NK-92 (cell line): ENCODE results near the gene ADTRP.
"Not testable (repeated sequence)": the region's sequence is repeated elsewhere in the genome, so short reads cannot be mapped to it uniquely, and the experiment has no call there.

Experiments
- DNase-seq: peaks from one replicate; lab custom pipeline; 2025; ENCODE audit not compliant: unreplicated experiment; lab: John Stamatoyannopoulos, UW

ADTRP gene

DNA sequence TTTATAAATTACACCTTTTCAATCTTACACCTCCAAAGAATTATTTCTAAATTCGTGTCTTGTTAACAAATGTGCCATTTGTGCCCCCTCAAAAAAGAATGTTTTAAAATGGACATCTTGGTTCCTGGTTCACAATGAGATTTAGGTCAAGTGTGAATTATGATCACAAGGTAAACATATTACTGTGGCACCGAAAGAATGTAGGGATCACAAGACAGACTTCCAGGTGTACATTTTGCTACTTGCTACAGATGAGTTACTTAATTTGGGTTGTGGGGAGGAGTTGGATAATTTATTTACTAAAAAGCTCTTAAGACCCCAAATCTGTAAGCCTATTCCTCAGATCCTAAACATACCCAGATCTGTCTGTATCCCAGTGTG, 25.0 kb upstream of the ADTRP start:
- DNase-seq = no peak

DNA sequence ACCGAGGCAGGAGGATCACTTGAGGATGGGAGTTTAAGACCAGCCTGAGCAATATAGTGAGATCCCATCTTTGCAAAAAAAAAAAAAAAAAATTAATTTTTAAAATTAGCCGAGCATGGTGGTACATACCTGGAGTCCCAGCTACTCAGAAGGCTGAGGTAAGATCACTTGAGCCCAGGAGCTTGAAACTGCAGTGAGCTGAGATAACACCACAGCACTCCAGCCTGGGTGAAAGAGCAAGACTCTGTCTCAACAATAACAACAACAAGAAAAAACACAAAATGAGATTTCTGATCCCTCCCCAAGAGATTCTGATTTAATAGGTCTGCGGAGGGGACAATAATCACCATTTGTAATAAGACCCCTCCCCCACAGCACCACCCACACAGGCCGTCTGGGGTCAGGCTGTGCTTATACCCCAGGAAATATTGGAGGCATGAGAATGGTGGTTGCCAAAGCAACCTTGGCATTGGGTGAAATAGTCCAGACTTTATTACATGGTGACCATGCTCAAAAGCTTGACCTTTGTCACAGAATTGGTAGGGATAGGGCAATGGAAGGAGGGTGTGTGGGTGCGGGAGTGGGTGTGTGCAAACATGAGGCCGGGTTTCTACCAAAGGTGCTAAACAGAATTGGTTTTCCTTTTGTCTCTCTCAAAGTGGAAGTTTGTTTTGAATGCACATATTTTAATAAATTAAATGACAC, 24.4 kb upstream of the ADTRP start:
- DNase-seq = no peak

DNA sequence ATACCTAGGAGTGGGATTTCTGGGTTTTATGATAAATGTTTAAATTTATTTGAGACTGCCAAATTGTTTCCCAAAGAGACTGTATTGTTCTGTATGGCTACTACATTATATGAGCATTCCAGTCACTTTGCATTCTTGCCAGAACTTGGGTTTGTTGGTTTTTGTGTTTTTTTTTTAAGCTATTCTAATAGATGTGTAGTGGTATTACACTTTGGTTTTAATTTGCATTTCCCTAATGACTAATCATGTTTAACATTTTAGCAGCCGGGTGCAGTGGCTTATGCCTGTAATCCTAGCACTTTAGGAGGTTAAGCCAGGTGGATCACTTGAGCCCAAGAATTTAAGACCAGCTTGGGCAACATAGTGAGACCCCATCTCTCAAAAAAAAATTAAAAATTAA, 21.9 kb upstream of the ADTRP start:
- not testable (repeated sequence) for DNase-seq

DNA sequence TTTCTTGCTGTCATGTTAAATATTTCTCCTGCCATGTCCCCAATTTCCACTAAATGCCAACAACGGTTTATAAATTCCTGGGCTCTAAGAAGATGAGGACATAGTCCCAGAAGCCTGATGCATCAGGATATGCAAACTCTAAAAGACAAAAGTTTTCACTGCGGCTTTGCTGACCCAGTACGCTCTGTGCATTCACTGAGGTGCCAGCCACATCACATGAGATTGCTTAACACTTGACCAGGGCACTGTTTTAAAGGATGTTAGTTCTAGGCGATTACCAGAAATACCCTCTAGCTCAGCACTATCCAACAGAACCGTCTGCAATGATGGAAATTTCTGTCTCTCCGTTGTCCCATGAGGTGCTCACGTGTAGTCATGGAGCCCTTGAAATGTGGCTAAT, 19.9 kb upstream of the ADTRP start:
- no peak for DNase-seq

GRCh38 chr6:11798096-11798495, 19.5 kb upstream of the ADTRP start:
- DNase-seq = no peak

DNA sequence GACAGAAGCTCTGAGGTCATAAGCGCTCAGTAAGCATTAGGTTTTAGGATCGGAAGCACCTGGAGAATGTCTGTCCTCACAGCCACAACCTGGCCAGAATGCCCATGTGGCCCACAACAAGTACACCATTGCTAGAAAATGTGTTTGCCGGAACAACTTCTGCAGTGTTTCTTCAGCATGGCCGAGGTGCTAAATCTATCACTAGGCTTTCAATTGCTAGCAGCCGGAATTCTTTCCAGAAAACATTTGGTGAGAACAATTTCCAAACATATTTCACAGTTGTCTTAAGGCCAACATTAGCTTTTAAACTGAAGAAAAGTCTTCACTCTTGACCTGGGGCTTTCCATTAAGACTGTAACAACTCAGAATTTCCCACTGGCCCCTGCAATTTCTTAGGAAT, 18.2 kb upstream of the ADTRP start:
- no peak for DNase-seq

GRCh38 chr6:11795403-11795802, 16.8 kb upstream of the ADTRP start:
- no peak for DNase-seq

DNA sequence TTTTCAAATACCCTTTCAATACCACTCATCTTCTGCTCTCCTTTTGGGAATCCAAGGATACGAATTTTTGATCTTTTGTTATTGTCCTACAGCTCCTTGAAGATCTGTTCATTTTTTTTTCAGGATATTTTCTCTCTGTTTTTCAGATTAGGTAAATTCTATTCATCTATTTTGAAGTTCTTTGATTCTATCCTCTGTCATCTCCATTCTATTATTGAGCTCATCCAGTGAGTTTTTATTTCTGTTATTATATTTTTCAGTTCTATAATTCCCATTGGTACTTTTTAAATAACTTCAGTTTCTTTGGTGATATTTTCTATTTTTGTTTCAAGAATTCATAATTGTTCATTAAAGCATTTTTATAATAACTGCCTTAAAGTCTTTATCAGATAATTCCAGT, 14.7 kb upstream of the ADTRP start:
- no peak for DNase-seq

GRCh38 chr6:11791354-11792107, 12.9 kb upstream of the ADTRP start:
- no peak for DNase-seq

GRCh38 chr6:11789744-11790143, 11.1 kb upstream of the ADTRP start:
- no peak for DNase-seq

GRCh38 chr6:11788043-11788442, 9.4 kb upstream of the ADTRP start:
- no peak for DNase-seq

DNA sequence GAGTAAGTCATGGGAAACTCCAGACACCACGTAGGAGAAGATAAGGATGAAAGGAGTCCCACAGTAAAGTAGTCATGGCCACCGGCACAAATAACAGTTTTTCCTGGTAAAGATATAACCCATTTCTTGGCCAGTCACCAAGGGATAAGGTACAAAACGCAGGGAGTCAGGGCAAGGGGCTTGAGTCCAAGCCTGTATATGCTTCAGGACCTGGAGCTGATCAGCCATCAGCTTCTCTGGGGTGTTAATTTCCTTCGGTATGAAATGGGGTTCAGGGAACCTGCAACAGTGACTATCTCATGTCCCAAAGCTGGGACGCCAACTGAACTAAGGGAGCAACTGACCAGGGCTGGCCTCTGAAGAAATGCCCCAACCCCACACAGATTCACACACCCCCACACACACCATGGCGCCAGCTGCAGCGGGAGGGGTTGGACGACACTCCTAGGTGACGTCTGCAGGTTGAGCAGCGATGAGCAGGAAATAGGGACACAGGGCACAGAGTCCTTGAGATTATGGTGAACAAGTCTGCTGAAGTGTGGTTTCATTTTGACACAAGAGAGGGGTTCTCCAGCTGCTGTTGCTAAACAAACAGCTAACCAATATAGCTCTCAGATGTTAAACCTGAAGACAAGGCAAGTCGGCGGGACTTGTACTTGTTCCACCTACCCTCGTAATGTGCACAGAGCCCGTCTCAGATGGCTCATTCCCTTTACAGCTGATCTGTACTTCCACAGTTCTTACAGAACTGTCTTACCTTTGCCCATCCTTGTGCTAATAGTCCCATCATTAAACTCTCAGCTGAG, 7.4 kb upstream of the ADTRP start:
- DNase-seq = no peak

DNA sequence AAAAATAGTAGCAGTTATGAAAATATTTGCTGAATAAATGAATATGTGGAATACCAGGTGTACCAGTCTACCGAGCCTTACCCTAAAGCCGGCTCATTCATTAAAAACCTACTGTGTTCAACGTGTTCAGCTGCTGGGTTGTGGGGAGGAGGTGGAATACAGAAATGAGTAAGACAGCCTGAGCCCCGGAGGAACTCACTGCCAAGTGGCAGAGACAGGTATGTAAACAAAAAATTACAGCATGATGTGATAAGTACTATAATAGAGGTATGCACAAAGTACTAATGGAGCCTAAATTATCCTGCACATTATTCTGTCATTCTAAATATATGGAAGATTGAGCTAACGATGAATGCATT, 6.8 kb upstream of the ADTRP start:
- DNase-seq = no peak

DNA sequence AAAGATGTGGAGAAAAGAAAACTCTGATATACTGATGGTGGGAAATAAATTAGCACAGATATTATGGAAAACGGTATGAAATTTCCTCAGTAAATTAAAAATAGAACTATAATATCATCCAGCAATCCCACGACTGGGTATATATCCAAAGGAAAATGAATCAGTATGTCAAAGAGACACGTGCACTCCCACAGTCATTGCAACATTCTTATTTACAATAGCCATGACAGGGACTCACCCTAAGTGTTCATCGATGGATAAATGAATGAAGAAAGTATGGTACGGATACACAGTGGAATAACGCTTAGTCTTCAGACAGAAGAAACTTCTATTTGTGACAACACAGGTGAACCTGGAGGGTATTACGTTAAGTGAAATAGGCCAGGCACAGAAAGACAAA, 5.7 kb upstream of the ADTRP start:
- DNase-seq = no peak

- DNase-seq = no peak
Measured at GRCh38 chr6:11783524-11784064, 5.0 kb upstream of the ADTRP start.

GRCh38 chr6:11782524-11782923, 3.9 kb upstream of the ADTRP start:
- no peak for DNase-seq

- DNase-seq = no peak
Measured at GRCh38 chr6:11780097-11780428, 1.5 kb upstream of the ADTRP start.

DNA sequence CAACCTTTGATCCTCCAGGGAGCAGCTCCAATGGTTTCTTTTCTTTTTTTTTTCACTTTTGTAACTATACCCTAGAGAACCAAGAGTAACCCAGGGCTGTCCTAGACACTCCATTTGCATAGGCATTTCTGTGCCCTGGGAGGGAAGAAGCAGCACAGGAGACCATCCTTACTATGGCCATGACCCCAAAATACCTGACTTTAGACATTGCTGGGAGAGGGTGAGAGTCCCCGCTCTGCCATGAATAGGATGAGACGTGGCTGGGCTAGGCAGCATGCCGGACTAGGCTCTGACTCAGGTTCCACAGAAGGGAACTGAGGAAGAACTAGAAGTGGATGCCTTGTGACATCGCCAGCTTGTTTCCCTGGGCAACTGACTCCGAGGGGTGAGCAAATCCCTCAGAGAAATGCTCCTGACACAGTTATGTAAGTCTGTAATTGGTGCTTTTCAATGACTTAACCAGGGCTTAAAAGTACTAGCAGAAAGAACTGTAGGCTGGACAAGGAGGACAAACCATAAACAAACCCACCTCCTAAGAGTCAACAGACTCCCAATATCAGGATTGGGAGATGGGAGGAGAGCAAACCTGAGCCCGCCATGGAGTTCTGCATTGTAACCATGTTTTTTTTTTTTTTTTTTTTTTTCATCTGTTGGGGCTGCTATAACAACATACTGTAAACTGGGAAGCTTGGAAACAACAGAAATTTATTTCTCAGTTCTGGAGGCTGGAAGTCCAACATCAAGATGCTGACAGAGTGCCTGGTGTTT, 910 bp upstream of the ADTRP start:
- no peak for DNase-seq

DNA sequence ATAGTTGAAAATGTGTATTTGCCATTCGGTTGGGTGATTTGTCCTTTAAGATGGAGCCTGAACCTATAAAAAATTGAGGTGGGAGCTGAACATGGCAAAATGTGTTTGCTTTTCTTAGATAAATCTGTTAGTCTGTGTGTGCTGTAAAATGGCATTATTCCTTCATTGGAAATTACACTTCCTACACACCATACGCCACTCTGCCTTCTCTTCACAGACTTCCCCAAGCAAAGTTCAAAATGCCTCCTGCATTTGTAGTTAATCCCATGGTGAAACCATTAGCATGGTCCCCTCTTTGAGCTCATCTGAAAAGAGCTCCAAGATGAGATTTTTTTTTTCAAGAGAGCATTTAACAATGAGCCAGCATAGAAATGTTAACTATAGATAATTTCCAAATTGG, 567 bp downstream of the ADTRP start:
- DNase-seq = no peak

DNA sequence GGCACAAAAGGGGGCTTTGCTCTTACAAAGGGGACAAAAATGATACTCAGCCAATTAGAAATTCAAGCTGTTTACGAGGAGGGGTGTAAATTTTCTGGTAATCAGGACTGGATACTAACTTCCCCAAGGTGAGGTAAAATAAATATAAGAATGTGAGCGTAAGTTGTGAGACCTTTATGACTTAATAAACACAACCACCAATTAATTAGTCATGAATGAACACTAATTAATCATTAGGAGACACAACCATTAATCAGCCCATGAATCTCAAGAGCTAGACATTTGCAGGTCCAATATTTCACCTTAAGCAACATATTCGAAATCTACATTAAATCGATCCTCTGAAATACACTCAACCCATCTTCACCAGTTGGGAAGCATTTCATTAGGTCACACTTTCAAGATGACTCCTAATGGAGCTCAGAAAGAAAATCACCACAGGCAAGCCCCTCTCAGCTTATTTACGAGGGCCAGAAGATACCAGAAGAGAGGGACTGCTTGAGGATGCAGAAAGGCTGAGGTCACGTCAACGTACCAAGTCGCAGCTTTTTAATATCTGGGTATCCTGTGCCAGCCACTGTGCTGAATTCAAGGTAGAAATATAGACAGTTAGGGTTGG, 2.7 kb downstream of the ADTRP start:
- no peak for DNase-seq

- no peak for DNase-seq
Measured at GRCh38 chr6:11774426-11774825, 4.2 kb downstream of the ADTRP start.
